Measurements from ENCODE around the gene CACNB4. TPM values are rescaled to one million over a fixed set of nuclear protein-coding genes. Genes with fewer than 3 reads are reported as not detected.
"Not testable (repeated sequence)": the region's sequence is repeated elsewhere in the genome, so short reads cannot be mapped to it uniquely, and the experiment has no call there.

Gene CACNB4
- total RNA-seq, 2 experiments from 2014 or later, result 0.34 to 0.41 TPM

- ChIA-PET CTCF (no interaction called here), POLR2A (no interaction called here)
- no peak for DNase-seq
- no peak overlapping the region for H3K4me3 Mint-ChIP-seq
- H3K27ac Mint-ChIP-seq, result no peak overlapping the region
- no peaks in the 10 kb centered on the region for H3K36me3 Mint-ChIP-seq (ENCODE audit: low read depth)
- H3K9me3 Mint-ChIP-seq, result peaks cover 10% of the 10 kb centered on the region
- ATAC-seq, result no peak
- no peaks in the 10 kb centered on the region for H3K4me1 Mint-ChIP-seq (ENCODE audit: low read depth)
- no peak for TF ChIP-seq CTCF (IDR thresholded peaks at IDR 0.05)
- H3K27me3 Mint-ChIP-seq, result peaks cover 7% of the 10 kb centered on the region
- intact Hi-C loops (cut with micrococcal nuclease), result no loop called here
Observed at GRCh38 chr2:151943461-151943860, 155.4 kb downstream of the CACNB4 start.

GRCh38 chr2:151942540-151943205, 156.2 kb downstream of the CACNB4 start:
- intact Hi-C loops (cut with micrococcal nuclease); H3K36me3 Mint-ChIP-seq (ENCODE audit: low read depth); H3K27me3 Mint-ChIP-seq; POLR2A ChIA-PET; CTCF ChIA-PET; H3K4me1 Mint-ChIP-seq (ENCODE audit: low read depth); ATAC-seq; DNase-seq; H3K27ac Mint-ChIP-seq; H3K4me3 Mint-ChIP-seq: not testable (repeated sequence)
- H3K9me3 Mint-ChIP-seq, result peaks cover 10% of the 10 kb centered on the region

GRCh38 chr2:151937966-151938365, 160.9 kb downstream of the CACNB4 start:
- CTCF ChIA-PET, result interaction anchor here (1.5 kb wide), 1 partner anchor 10 kb away, joined by 3 read pairs; no protein-coding TSS in a partner anchor
- H3K9me3 Mint-ChIP-seq, result peaks cover 8% of the 10 kb centered on the region
- TF ChIP-seq CTCF (IDR thresholded peaks at IDR 0.05), result no peak

GRCh38 chr2:151936626-151937025, 162.2 kb downstream of the CACNB4 start:
- Mint-ChIP-seq H3K9me3 (no peaks in the 10 kb centered on the region), H3K27me3 (peaks cover 8% of the 10 kb centered on the region), H3K4me1 (ENCODE audit: low read depth) (no peaks in the 10 kb centered on the region), H3K36me3 (ENCODE audit: low read depth) (no peaks in the 10 kb centered on the region), H3K27ac (no peak overlapping the region), H3K4me3 (no peak overlapping the region)
- intact Hi-C loops (cut with micrococcal nuclease), result no loop called here
- POLR2A ChIA-PET, result no interaction called here
- DNase-seq (no peak), ATAC-seq (no peak)
- CTCF ChIA-PET, result no interaction called here
- no peak for TF ChIP-seq CTCF (IDR thresholded peaks at IDR 0.05)

More at GRCh38 chr2:151937966-151938365, 160.9 kb downstream of the CACNB4 start:
- DNase-seq, result no peak
- no peak overlapping the region for H3K27ac Mint-ChIP-seq
- H3K27me3 Mint-ChIP-seq, result peaks cover 8% of the 10 kb centered on the region
- no peaks in the 10 kb centered on the region for H3K4me1 Mint-ChIP-seq (ENCODE audit: low read depth)
- no peak for ATAC-seq
- no peak overlapping the region for H3K4me3 Mint-ChIP-seq
- intact Hi-C loops (cut with micrococcal nuclease), result no loop called here
- POLR2A ChIA-PET, result no interaction called here
- no peaks in the 10 kb centered on the region for H3K36me3 Mint-ChIP-seq (ENCODE audit: low read depth)

GRCh38 chr2:151933266-151933804, 165.5 kb downstream of the CACNB4 start:
- ATAC-seq (no peak), DNase-seq (no peak)
- Mint-ChIP-seq H3K4me1 (ENCODE audit: low read depth) (no peaks in the 10 kb centered on the region), H3K9me3 (no peaks in the 10 kb centered on the region), H3K36me3 (ENCODE audit: low read depth) (no peaks in the 10 kb centered on the region), H3K4me3 (no peak overlapping the region), H3K27ac (no peak overlapping the region), H3K27me3 (peaks cover 6% of the 10 kb centered on the region)
- intact Hi-C loops (cut with micrococcal nuclease), result no loop called here
- no peak for TF ChIP-seq CTCF (IDR thresholded peaks at IDR 0.05)
- CTCF ChIA-PET, result interaction anchor here (1.1 kb wide), 1 partner anchor 92 kb away, joined by 4 read pairs; no protein-coding TSS in a partner anchor
- POLR2A ChIA-PET, result no interaction called here
